ENCODE results near the gene BAZ2B.

DNA sequence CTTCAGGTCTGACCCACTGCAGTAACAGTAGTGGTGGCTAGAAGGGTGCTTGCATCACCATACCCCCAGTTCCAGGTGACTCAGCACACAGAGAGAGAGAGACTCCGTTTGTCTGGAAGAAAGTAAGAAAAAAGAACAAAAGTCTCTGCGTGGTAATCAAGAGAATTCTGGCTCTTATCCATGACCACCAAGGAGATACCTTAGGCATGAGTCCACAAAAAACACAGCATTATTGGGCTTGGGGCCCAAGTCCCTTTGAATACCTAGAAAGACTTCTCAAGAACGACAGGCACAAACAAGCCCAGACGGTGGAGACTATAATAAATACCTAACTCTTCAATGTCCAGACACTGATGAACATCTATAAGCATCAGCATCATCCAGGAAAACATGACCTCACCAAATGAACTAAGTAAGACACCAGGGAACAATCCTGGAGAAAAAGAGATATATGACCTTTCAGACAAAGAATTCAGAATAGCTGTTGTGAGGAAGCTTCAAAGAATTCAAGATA is 21.7 kb upstream of the BAZ2B start:
- no peak for TF ChIP-seq IRF2 (CRISPR knock-in tag; IDR thresholded peaks at IDR 0.05; ENCODE audit: borderline replicate concordance, low read depth)
- TF ChIP-seq, protein P1, sequence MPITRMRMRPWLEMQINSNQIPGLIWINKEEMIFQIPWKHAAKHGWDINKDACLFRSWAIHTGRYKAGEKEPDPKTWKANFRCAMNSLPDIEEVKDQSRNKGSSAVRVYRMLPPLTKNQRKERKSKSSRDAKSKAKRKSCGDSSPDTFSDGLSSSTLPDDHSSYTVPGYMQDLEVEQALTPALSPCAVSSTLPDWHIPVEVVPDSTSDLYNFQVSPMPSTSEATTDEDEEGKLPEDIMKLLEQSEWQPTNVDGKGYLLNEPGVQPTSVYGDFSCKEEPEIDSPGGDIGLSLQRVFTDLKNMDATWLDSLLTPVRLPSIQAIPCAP (CRISPR knock-in tag; IDR thresholded peaks at IDR 0.05), result no peak

Measured in WTC11 (cell line).